Measurements from ENCODE around the gene OTOF. TPM values are rescaled to one million over a fixed set of nuclear protein-coding genes. Genes with fewer than 3 reads are reported as not detected.

OTOF gene
- total RNA-seq, 1 experiment from 2014 or later, result not detected

GRCh38 chr2:26409785-26410184 is 68.1 kb downstream of the OTOF start:
- Histone ChIP-seq H2AFZ (no peak overlapping the region), H3K9me3 (ENCODE audit: insufficient read depth, low read depth) (no peaks in the 10 kb centered on the region), H3K9me2 (ENCODE audit: insufficient read depth) (no peaks in the 10 kb centered on the region), H3K27me3 (ENCODE audit: insufficient read depth, low read depth) (no peaks in the 10 kb centered on the region), H4K20me1 (ENCODE audit: insufficient read depth) (no peaks in the 10 kb centered on the region), H3K36me3 (ENCODE audit: low read depth) (no peaks in the 10 kb centered on the region), H3F3A (ENCODE audit: insufficient read depth, low read depth) (no peaks in the 10 kb centered on the region; the same call in 1 of the 2 replicates), H3K79me2 (ENCODE audit: low read depth) (no peaks in the 10 kb centered on the region), H3K27ac (no peak overlapping the region), H3K4me2 (no peak overlapping the region), H3K4me1 (replicated peaks; ENCODE audit: insufficient read depth) (no peaks in the 10 kb centered on the region), H3K4me3 (no peak overlapping the region)
- intact Hi-C loops (cut with micrococcal nuclease; ENCODE audit: unreplicated experiment), result loop anchor here (5.0 kb wide), 1 partner anchor 48 kb away; no protein-coding TSS in a partner anchor
- DNase-seq, result no peak
- TF ChIP-seq, protein P1, sequence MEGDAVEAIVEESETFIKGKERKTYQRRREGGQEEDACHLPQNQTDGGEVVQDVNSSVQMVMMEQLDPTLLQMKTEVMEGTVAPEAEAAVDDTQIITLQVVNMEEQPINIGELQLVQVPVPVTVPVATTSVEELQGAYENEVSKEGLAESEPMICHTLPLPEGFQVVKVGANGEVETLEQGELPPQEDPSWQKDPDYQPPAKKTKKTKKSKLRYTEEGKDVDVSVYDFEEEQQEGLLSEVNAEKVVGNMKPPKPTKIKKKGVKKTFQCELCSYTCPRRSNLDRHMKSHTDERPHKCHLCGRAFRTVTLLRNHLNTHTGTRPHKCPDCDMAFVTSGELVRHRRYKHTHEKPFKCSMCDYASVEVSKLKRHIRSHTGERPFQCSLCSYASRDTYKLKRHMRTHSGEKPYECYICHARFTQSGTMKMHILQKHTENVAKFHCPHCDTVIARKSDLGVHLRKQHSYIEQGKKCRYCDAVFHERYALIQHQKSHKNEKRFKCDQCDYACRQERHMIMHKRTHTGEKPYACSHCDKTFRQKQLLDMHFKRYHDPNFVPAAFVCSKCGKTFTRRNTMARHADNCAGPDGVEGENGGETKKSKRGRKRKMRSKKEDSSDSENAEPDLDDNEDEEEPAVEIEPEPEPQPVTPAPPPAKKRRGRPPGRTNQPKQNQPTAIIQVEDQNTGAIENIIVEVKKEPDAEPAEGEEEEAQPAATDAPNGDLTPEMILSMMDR (conservative IDR thresholded peaks at IDR 0.05), result no peak
- no peak for TF ChIP-seq EZH2 (IDR thresholded peaks at IDR 0.05; ENCODE audit: low read depth)
- CTCF ChIA-PET, result no interaction called here
- POLR2A ChIA-PET (ENCODE audit: unreplicated experiment), result interaction anchor here (0.7 kb wide), 1 partner anchor 18 kb away, joined by 8 read pairs; no protein-coding TSS in a partner anchor
- no TSS peak for BruUV-seq (replicated peaks)

GRCh38 chr2:26407526-26407925 is 70.4 kb downstream of the OTOF start:
- Histone ChIP-seq H3K27ac (no peak overlapping the region), H3K4me3 (no peak overlapping the region), H3K79me2 (ENCODE audit: low read depth) (no peaks in the 10 kb centered on the region), H3K4me2 (no peak overlapping the region), H3K27me3 (ENCODE audit: insufficient read depth, low read depth) (no peaks in the 10 kb centered on the region), H3K4me1 (replicated peaks; ENCODE audit: insufficient read depth) (no peaks in the 10 kb centered on the region), H2AFZ (no peak overlapping the region), H3K9me2 (ENCODE audit: insufficient read depth) (no peaks in the 10 kb centered on the region), H3F3A (ENCODE audit: insufficient read depth, low read depth) (no peaks in the 10 kb centered on the region), H3K9me3 (ENCODE audit: insufficient read depth, low read depth) (no peaks in the 10 kb centered on the region), H4K20me1 (ENCODE audit: insufficient read depth) (no peaks in the 10 kb centered on the region), H3K36me3 (ENCODE audit: low read depth) (no peaks in the 10 kb centered on the region)
- no peak for DNase-seq
- no TSS peak for BruUV-seq (replicated peaks)
- CTCF ChIA-PET, result no interaction called here
- intact Hi-C loops (cut with micrococcal nuclease; ENCODE audit: unreplicated experiment), result loop anchor here (5.0 kb wide), 1 partner anchor 50 kb away; no protein-coding TSS in a partner anchor
- TF ChIP-seq, protein P1 (conservative IDR thresholded peaks at IDR 0.05), result no peak
- no peak for TF ChIP-seq EZH2 (IDR thresholded peaks at IDR 0.05; ENCODE audit: low read depth)
- POLR2A ChIA-PET (ENCODE audit: unreplicated experiment), result no interaction called here

Other genes with a start within 250 kb of the OTOF start
- 99.9 and 129 TPM in 2 replicates for gene HADHA, start 233.5 kb downstream of the OTOF start, total RNA-seq (2021)
- 72.7 and 73.1 TPM in 2 replicates for gene HADHB, start 233.2 kb downstream of the OTOF start, total RNA-seq (2021)
- gene SELENOI, start 132.0 kb downstream of the OTOF start, total RNA-seq (2021), result 33.0 and 60.8 TPM in 2 replicates
- 0.38 and 0.48 TPM in 2 replicates for gene ADGRF3, start 131.3 kb downstream of the OTOF start, total RNA-seq (2021)
- 4.7 and 6.4 TPM in 2 replicates for gene DRC1, start 76.2 kb downstream of the OTOF start, total RNA-seq (2021)
- gene CIB4, start 163.2 kb upstream of the OTOF start, total RNA-seq (2021), result not detected in 2 replicates
- 0.08 TPM in 1 of 2 replicates, not detected in the other for gene KCNK3, start 214.6 kb upstream of the OTOF start, total RNA-seq (2021)

All from PC-9 (cell line).